ENCODE measurements around the gene RAMP1.

The RAMP1 gene

DNA sequence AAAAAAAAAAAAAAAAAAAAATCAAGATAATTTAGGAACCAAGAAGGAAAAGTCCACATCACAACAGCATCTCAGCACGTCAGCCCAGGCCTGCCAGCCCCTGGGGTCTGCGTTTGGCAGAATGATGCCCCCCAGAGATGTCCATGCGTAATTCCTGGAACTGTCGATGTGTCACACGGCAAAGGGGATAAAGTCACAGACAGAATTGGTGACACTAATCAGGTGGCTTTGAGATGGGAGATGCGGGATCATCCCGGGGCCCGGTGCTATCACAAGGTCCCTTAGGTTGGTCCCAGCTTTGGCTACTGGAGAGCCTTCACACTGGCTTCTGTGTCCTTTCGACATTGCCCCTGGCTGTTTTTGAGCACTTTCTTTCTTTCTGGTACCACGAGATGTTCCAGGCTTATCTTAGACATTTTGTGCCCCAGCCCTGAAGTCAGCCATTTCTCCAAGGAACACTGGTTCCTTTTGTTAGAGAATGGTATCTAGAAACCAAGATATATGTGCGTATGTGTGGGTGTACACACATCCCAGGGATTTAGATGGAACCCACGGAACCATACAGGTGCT, 20.7 kb downstream of the RAMP1 start:
- H4K91ac ChIP-seq (ENCODE audit: low read depth, low read length) = no peak overlapping the region
- no peak overlapping the region for H3K14ac ChIP-seq (ENCODE audit: low read length)
- no peak overlapping the region for H3K27ac ChIP-seq (ENCODE audit: low read depth, low read length)
- no peak overlapping the region for H2AK5ac ChIP-seq (ENCODE audit: low read length)
- H3K23ac ChIP-seq (ENCODE audit: low read length) = no peak overlapping the region
- H2BK120ac ChIP-seq (ENCODE audit: insufficient read depth, low read length, poor library complexity) = no peak overlapping the region
- H3K4me1 ChIP-seq (ENCODE audit: control insufficient read depth in 1 of 2, insufficient read depth in 2 of 2, low read length in 2 of 2) = peaks cover 9 to 10% of the 10 kb centered on the region in 2 experiments
- H3K9me3 ChIP-seq (ENCODE audit: insufficient read depth, low read depth, low read length) = no peaks in the 10 kb centered on the region
- H2BK12ac ChIP-seq (ENCODE audit: low read length) = no peak overlapping the region
- no peak overlapping the region for H3K4me2 ChIP-seq (ENCODE audit: low read length)
- H3K9ac ChIP-seq (ENCODE audit: low read length) = no peak overlapping the region
- no peak overlapping the region for H3K18ac ChIP-seq (ENCODE audit: low read length)
- no peak overlapping the region for H3K4me3 ChIP-seq (ENCODE audit: low read depth, low read length)
- no peak overlapping the region for H3K4ac ChIP-seq (ENCODE audit: low read depth, low read length)
- H3K79me1 ChIP-seq (ENCODE audit: low read length) = peaks cover 9% of the 10 kb centered on the region
- peaks cover 0 to 2% of the 10 kb centered on the region in 2 experiments for H3K36me3 ChIP-seq (ENCODE audit: control insufficient read depth in 1 of 2, insufficient read depth in 2 of 2, low read length in 2 of 2)
- WGBS (ENCODE audit: extremely low coverage, insufficient coverage, insufficient read length) = no CpG with 5 or more reads among the region's 12 CpGs
- no peak overlapping the region for H4K8ac ChIP-seq (ENCODE audit: low read depth, low read length)
- no peaks in the 10 kb centered on the region for H3K27me3 ChIP-seq (ENCODE audit: insufficient read depth, low read length)
- peaks cover 2% of the 10 kb centered on the region for H3K79me2 ChIP-seq (ENCODE audit: control insufficient read depth, insufficient read depth, low read length, poor library complexity)
- H4K12ac ChIP-seq (ENCODE audit: low read depth, low read length) = no peak overlapping the region
- no peak overlapping the region for H2AFZ ChIP-seq (ENCODE audit: insufficient read depth, low read length, poor library complexity)
- H2BK5ac ChIP-seq (ENCODE audit: low read depth, low read length, poor library complexity) = no peak overlapping the region
- no peak for DNase-seq

DNA sequence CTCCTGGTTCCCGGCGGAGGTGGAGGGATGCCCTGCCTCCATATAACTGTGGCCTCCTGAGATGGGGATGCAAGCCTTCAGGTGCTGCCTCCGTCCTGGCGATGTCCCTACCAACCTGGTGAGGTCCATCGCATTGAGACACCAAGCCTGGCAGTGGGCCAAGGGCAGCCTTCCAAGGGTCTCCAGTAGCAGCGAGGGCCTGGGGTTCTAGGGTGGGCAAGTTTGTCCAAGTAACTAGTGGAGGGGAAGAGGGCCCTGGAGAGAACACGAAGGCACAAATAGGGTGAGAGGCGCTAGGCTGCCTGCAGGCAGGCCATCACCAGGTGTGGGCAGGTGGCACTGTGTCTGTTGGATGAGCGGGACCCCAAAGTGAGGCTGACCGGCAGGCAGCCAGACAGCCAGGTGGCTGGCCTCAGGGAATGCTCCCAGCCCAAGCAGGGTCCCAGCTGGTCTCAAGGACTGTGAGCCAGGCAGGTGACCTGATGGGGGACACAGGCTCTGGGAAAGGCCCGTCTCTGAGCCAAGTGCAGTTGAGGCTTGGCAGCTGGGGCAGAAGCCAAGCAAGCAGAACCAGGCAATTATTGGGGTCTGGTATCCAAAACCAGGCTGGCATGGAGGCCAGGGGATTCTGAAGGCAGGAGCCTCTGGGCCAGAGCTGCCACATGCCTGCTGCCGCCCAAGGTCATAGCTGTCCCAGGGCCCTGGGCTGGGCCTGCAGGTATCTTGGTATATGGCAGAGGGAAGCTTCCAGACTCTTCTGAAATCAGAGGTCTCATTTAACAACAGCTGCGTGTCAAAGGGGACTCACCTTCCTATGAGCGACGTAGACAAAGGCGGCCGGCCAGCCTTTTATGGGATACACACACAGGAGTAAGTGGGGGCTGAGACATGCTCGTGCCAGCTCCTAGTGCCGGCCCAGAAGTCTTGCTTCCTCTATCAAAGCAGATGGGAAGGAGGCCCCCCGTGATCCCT, 23.4 kb downstream of the RAMP1 start:
- Histone ChIP-seq H3K4me2 (ENCODE audit: low read length) (no peak overlapping the region), H3K4me1 (ENCODE audit: control insufficient read depth in 1 of 2, insufficient read depth in 2 of 2, low read length in 2 of 2) (peaks cover 27 to 28% of the 10 kb centered on the region in 2 experiments), H3K23ac (ENCODE audit: low read length) (no peak overlapping the region), H3K27me3 (ENCODE audit: insufficient read depth, low read length) (no peaks in the 10 kb centered on the region), H2AK5ac (ENCODE audit: low read length) (no peak overlapping the region), H2AFZ (ENCODE audit: insufficient read depth, low read length, poor library complexity) (no peak overlapping the region), H2BK12ac (ENCODE audit: low read length) (no peak overlapping the region), H3K18ac (ENCODE audit: low read length) (no peak overlapping the region), H3K79me1 (ENCODE audit: low read length) (peaks cover 19% of the 10 kb centered on the region), H4K91ac (ENCODE audit: low read depth, low read length) (no peak overlapping the region), H3K9me3 (ENCODE audit: insufficient read depth, low read depth, low read length) (no peaks in the 10 kb centered on the region), H4K8ac (ENCODE audit: low read depth, low read length) (no peak overlapping the region), H4K12ac (ENCODE audit: low read depth, low read length) (no peak overlapping the region), H3K4me3 (ENCODE audit: low read depth, low read length) (peak overlapping the region; percentile 3), H3K4ac (ENCODE audit: low read depth, low read length) (no peak overlapping the region), H3K14ac (ENCODE audit: low read length) (no peak overlapping the region), H3K79me2 (ENCODE audit: control insufficient read depth, insufficient read depth, low read length, poor library complexity) (no peaks in the 10 kb centered on the region), H3K9ac (ENCODE audit: low read length) (no peak overlapping the region), H3K36me3 (ENCODE audit: control insufficient read depth in 1 of 2, insufficient read depth in 2 of 2, low read length in 2 of 2) (peaks cover 0 to 2% of the 10 kb centered on the region in 2 experiments), H3K27ac (ENCODE audit: low read depth, low read length) (no peak overlapping the region), H2BK120ac (ENCODE audit: insufficient read depth, low read length, poor library complexity) (no peak overlapping the region), H2BK5ac (ENCODE audit: low read depth, low read length, poor library complexity) (no peak overlapping the region)
- DNase-seq = no peak
- WGBS (ENCODE audit: extremely low coverage, insufficient coverage, insufficient read length) = no CpG with 5 or more reads among the region's 20 CpGs

DNA sequence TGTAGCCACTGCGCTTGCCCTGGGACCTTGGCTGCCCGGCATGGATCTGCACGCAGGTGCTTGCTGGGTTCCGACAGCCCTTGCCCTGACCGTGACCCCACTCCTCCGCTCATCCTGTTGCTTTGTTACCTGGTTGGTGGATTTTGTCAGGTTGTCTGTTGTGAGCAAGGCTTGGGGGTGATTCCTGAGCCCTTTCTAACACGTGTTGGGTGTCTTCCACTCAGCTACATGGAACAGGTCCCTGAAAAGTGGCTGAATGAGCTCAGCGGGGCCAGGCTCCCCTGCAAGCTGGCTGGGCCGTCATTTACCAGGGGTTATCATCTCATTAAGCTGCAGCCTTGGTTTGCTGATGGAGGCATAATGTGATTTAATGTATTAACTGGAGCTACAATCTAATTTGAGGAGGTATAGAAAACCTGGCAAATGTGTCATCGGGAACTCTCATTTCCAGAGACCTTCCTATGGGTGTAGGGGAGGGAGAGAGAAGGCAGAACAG, 24.6 kb downstream of the RAMP1 start:
- H3K4me1 ChIP-seq (ENCODE audit: control insufficient read depth in 1 of 2, insufficient read depth in 2 of 2, low read length in 2 of 2) = peaks cover 27 to 28% of the 10 kb centered on the region in 2 experiments
- no peak overlapping the region for H3K4ac ChIP-seq (ENCODE audit: low read depth, low read length)
- H3K4me2 ChIP-seq (ENCODE audit: low read length) = no peak overlapping the region
- H3K18ac ChIP-seq (ENCODE audit: low read length) = no peak overlapping the region
- H2AFZ ChIP-seq (ENCODE audit: insufficient read depth, low read length, poor library complexity) = no peak overlapping the region
- peaks cover 0 to 2% of the 10 kb centered on the region in 2 experiments for H3K36me3 ChIP-seq (ENCODE audit: control insufficient read depth in 1 of 2, insufficient read depth in 2 of 2, low read length in 2 of 2)
- no peak overlapping the region for H2BK120ac ChIP-seq (ENCODE audit: insufficient read depth, low read length, poor library complexity)
- H2BK12ac ChIP-seq (ENCODE audit: low read length) = no peak overlapping the region
- DNase-seq = no peak
- H3K14ac ChIP-seq (ENCODE audit: low read length) = no peak overlapping the region
- no peak overlapping the region for H2AK5ac ChIP-seq (ENCODE audit: low read length)
- H3K23ac ChIP-seq (ENCODE audit: low read length) = no peak overlapping the region
- H3K4me3 ChIP-seq (ENCODE audit: low read depth, low read length) = no peak overlapping the region
- H3K9me3 ChIP-seq (ENCODE audit: insufficient read depth, low read depth, low read length) = no peaks in the 10 kb centered on the region
- H3K79me2 ChIP-seq (ENCODE audit: control insufficient read depth, insufficient read depth, low read length, poor library complexity) = no peaks in the 10 kb centered on the region
- H3K27me3 ChIP-seq (ENCODE audit: insufficient read depth, low read length) = no peaks in the 10 kb centered on the region
- H3K79me1 ChIP-seq (ENCODE audit: low read length) = peaks cover 19% of the 10 kb centered on the region
- H2BK5ac ChIP-seq (ENCODE audit: low read depth, low read length, poor library complexity) = no peak overlapping the region
- no peak overlapping the region for H4K91ac ChIP-seq (ENCODE audit: low read depth, low read length)
- no peak overlapping the region for H4K8ac ChIP-seq (ENCODE audit: low read depth, low read length)
- WGBS (ENCODE audit: extremely low coverage, insufficient coverage, insufficient read length) = no CpG with 5 or more reads among the region's 10 CpGs
- no peak overlapping the region for H3K9ac ChIP-seq (ENCODE audit: low read length)
- H3K27ac ChIP-seq (ENCODE audit: low read depth, low read length) = no peak overlapping the region
- no peak overlapping the region for H4K12ac ChIP-seq (ENCODE audit: low read depth, low read length)

DNA sequence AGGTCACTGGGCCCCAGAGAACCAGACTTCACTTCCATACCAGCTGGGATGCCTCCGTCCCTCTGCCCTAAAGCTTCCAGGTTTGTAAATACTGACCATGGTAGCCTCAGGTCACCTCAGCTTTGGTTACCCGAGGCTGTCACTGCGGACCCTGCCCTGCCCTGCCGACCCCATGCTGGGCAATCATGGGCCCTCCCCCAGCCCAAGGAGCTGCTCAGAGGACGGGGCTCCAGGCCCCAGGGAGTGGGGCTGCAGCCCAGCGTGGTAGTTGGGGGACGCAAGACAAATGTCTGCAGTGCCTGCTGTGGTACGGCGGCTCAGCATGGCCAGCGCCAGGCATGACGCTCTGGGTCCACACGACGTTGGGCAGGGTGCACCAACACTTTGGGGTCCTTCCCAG, 25.3 kb downstream of the RAMP1 start:
- Histone ChIP-seq H3K4me1 (ENCODE audit: control insufficient read depth in 1 of 2, insufficient read depth in 2 of 2, low read length in 2 of 2) (peaks cover 27 to 28% of the 10 kb centered on the region in 2 experiments), H2BK12ac (ENCODE audit: low read length) (peak overlapping the region; percentile 11), H3K79me2 (ENCODE audit: control insufficient read depth, insufficient read depth, low read length, poor library complexity) (no peaks in the 10 kb centered on the region), H3K9me3 (ENCODE audit: insufficient read depth, low read depth, low read length) (no peaks in the 10 kb centered on the region), H3K23ac (ENCODE audit: low read length) (no peak overlapping the region), H3K36me3 (ENCODE audit: control insufficient read depth in 1 of 2, insufficient read depth in 2 of 2, low read length in 2 of 2) (peaks cover 0 to 2% of the 10 kb centered on the region in 2 experiments), H4K91ac (ENCODE audit: low read depth, low read length) (peak overlapping the region; percentile 84), H3K27me3 (ENCODE audit: insufficient read depth, low read length) (no peaks in the 10 kb centered on the region), H2AFZ (ENCODE audit: insufficient read depth, low read length, poor library complexity) (no peak overlapping the region), H3K4me2 (ENCODE audit: low read length) (no peak overlapping the region), H3K18ac (ENCODE audit: low read length) (peak overlapping the region; percentile 13), H3K9ac (ENCODE audit: low read length) (no peak overlapping the region), H3K4ac (ENCODE audit: low read depth, low read length) (no peak overlapping the region), H4K8ac (ENCODE audit: low read depth, low read length) (peak overlapping the region; percentile 3), H3K79me1 (ENCODE audit: low read length) (peaks cover 19% of the 10 kb centered on the region), H4K12ac (ENCODE audit: low read depth, low read length) (no peak overlapping the region), H3K4me3 (ENCODE audit: low read depth, low read length) (no peak overlapping the region), H3K27ac (ENCODE audit: low read depth, low read length) (no peak overlapping the region), H2BK120ac (ENCODE audit: insufficient read depth, low read length, poor library complexity) (peak overlapping the region; percentile 7), H2BK5ac (ENCODE audit: low read depth, low read length, poor library complexity) (no peak overlapping the region), H3K14ac (ENCODE audit: low read length) (peak overlapping the region; percentile 9), H2AK5ac (ENCODE audit: low read length) (peak overlapping the region; percentile 1)
- no peak for DNase-seq
- WGBS (ENCODE audit: extremely low coverage, insufficient coverage, insufficient read length) = no CpG with 5 or more reads among the region's 13 CpGs
